ACC112 (cell line): ENCODE measurements around the gene ZNF883.
"Not testable (repeated sequence)": the region's sequence is repeated elsewhere in the genome, so short reads cannot be mapped to it uniquely, and the experiment has no call there.

Experiments
- H2AFZ ChIP-seq: fragments of 200-600 bp; sonication (generic); one replicate; pipeline ENCODE4 v1.6.0; 2017; ENCODE audit warnings: antibody characterized with exemption, low read length; ENCODE audit not compliant: unreplicated experiment
- H3K27ac ChIP-seq: fragments of 200-600 bp; sonication (generic); 2 replicates; pipeline ENCODE4 v1.5.1; 2014; ENCODE audit warnings: low read depth, mild to moderate bottlenecking, antibody characterized with exemption, low read length, moderate library complexity
- H3K27me3 ChIP-seq: fragments of 200-600 bp; sonication (generic); 2 replicates; pipeline ENCODE4 v1.6.1; 2014; ENCODE audit warnings: mild to moderate bottlenecking, antibody characterized with exemption, low read length, moderate library complexity, mixed read lengths; ENCODE audit not compliant: insufficient read depth
- H3K36me3 ChIP-seq: fragments of 200-600 bp; sonication (generic); 2 replicates; pipeline ENCODE4 v1.6.1; 2016; ENCODE audit warnings: mild to moderate bottlenecking, antibody characterized with exemption, low read length, moderate library complexity, mixed read lengths; ENCODE audit not compliant: insufficient read depth
- H3K4me1 ChIP-seq: fragments of 200-600 bp; sonication (generic); one replicate; pipeline ENCODE4 v1.6.1; 2016; ENCODE audit warnings: low read length, mixed read lengths; ENCODE audit not compliant: insufficient read depth, unreplicated experiment, control insufficient read depth
- H3K4me3 ChIP-seq: fragments of 200-600 bp; sonication (generic); 2 replicates; pipeline ENCODE4 v1.5.1; 2014; ENCODE audit warnings: mild to moderate bottlenecking, low read depth, low read length
- H3K79me2 ChIP-seq: fragments of 200-600 bp; sonication (generic); one replicate; pipeline ENCODE4 v1.6.0; 2016; ENCODE audit warnings: low read length; ENCODE audit not compliant: control insufficient read depth, unreplicated experiment, insufficient read depth

ZNF883 gene

DNA sequence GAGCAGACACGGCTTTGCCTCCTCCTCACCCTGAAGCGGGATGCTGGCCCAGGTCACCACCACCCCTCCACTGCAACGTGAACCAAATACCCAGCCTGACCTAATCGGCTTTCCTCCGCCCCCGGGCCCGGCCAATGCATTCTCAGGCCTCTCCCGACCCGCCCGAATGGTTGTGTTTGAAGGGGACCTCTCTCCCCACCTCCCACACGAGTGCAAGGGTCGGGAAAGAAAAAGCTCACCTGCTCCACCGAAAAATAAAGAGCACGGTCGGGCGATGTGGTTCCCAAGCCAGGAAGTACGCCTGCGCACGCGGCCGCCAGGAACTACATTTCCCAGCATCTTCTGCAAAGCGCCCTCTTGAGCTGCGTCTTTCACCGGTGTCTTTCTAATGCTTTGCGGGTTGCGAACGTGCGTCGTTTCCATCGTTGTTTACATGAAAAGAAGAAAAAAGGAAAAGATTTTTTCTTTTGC lies at the start of gene ZNF883:
ZNF883 (minus strand) TSS at position 282 of the 471 bp plus-strand sequence.
- Histone ChIP-seq H3K27me3 (no peaks in the 10 kb centered on the region; the same call in 1 of the 2 replicates), H3K4me3 (peak within 1 kb of the TSS; percentile 88)

DNA sequence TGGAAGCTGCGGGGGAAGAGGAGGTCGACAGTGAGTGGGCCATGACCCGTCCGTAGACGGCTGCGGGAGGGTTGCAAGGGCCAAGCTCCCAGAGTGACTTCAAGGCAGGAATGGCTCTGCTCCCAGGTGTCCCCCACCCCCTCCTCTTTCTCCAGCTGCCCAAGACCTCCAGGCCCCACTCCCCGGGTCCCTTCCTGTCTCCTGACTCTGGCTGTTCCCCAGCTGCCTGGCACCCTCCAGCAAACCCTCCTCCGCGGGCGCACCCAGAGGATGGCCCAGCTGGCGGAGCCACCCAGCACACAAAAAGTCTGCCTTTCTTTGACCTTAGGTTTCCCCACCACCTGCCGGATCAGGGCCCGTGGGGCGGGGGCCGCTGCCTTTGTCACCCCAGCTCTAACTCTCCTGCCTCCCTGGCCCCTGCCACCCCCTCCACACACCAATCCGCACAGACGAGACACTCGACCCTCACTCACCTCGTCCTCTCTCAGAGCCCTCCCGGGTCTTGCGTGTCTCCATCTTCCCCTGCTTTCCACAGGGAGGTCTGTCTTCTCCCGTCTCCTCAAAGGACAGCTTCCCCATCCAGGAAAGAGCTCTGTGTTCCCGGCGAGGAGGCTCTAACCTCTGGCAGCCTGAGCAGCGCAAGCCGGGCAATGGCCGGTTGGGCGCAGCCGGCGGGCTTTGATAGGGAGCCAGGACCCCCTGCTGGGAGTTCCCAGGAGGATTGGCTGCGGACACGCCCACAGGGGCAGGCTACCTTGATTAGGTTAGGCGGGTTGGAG lies 49.3 kb upstream of the ZNF883 start:
- not testable (repeated sequence) for H3K4me1 ChIP-seq, H3K36me3 ChIP-seq, H2AFZ ChIP-seq, H3K27ac ChIP-seq, H3K4me3 ChIP-seq, H3K79me2 ChIP-seq
- peaks cover 31% of the 10 kb centered on the region for H3K27me3 ChIP-seq

More for the DNA sequence above, at the start of gene ZNF883:
- Histone ChIP-seq H3K4me1 (no peaks in the 10 kb centered on the region), H3K36me3 (peaks cover 10% of the 10 kb centered on the region), H3K27ac (no peak within 1 kb of the TSS), H3K79me2 (peaks cover 3% of the 10 kb centered on the region), H2AFZ (peak within 1 kb of the TSS; percentile 93)

DNA sequence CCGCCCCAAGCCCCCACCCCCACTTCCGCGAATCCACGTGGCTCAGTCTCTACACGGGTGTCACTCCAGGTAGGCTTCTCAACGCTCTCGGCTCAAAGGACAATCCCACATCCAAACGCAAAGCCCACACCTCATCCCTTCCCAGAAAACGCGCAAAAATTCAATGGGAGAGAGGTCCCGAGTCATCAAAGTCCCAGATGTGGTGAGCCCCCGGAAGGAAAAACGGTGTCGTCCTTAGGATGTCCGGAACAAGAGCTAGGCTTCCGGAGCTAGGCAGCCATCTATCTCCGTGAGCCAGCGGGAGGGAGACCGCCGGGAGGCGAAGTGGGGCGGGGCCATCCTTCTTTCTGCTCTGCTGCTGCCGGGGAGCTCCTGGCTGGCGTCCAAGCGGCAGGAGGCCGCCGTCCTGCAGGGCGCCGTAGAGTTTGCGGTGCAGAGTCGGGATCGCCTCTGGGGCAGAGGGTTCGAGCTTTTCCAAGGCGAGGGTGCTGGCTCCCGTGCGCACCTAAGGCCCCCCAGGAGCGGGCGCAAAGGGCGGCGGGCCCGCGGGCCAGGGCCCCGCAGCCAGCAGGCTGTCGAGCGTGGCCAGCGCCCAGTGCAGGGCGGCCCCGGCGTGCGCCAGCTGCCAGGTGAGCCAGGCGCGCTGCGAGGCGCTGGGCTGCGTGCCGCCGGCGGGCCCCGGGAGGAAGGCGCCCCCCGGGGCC lies 47.7 kb upstream of the ZNF883 start:
- H3K4me1 ChIP-seq, H3K27ac ChIP-seq, H3K79me2 ChIP-seq, H2AFZ ChIP-seq, H3K36me3 ChIP-seq: not testable (repeated sequence)
- Histone ChIP-seq H3K27me3 (peaks cover 31% of the 10 kb centered on the region), H3K4me3 (0 out of 2 replicates have a peak overlapping the region, but pooled peaks have one; percentile 35)

DNA sequence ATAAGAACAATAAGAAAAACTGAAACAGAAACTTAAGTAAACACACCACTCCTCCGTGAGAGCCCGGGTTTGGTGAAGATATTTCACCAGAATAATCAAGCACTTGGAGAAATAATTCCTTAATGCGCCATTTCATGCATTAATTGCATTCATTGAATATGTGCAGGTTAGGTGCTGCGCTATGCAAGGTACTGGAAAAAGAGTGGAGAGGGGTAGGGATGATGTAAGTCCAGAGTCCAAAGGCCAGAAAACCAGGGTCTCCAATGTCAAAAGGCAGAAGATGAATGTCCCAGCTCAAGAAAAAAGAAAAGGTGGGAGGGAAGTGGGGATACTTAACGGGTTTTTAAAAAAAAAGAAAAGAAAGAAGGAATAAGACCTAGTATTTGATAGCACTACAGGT lies 45.2 kb upstream of the ZNF883 start:
- Histone ChIP-seq H3K79me2 (peaks cover 5% of the 10 kb centered on the region), H3K27ac (peak overlapping the region; percentile 64), H3K4me1 (peaks cover 2% of the 10 kb centered on the region), H2AFZ (peak overlapping the region; percentile 96), H3K4me3 (peak overlapping the region; percentile 91), H3K36me3 (no peaks in the 10 kb centered on the region; the same call in 1 of the 2 replicates), H3K27me3 (peaks cover 21% of the 10 kb centered on the region)

DNA sequence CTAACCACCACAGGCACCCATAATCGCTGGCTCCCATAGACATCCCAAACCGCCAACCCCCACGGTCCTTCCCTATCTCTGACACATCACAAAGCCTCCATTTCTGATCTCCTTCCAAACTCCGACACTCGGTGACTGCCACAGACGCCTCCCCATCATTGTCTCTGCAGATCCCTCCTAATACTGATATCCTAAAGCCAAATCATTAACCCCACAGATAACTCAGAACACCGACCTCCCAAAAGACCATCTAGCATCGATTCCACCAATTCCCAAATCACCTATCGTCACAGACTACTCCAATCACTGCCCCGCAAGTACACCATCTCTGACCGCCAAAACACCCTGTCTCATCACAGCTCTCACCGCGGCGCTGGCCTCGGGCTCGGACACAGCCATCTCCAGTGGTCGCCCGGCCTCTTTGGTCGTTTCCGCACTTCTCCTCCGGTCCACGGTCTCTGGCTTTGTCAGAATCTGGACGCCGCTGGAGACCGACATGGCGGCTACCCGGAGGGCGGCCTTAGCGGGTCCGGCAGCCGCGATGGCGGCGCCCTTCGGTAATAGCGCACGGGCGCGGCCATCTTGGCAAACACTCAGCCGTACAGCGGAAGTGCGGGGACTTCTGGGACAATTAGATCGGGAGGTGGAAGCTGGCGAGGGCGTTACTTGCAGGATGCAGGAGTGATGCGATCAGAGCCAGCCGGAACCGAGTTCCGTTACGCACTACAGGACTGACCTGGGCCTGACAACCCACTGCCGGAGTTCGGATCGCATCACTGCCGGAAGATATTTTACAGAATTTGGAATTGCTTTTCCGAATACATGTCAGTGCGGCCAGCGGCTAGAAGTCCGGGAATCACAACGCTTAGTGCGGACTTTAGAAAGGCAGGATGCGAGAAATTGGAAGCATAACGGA lies 44.5 kb upstream of the ZNF883 start, which contains the start of gene ZFP37:
ZFP37 (minus strand) TSS at position 534 of the 916 bp plus-strand sequence; CDS start at position 498, 36 bp downstream.
- H3K79me2 ChIP-seq = peaks cover 5% of the 10 kb centered on the region
- H2AFZ ChIP-seq = peak within 1 kb of the TSS; percentile 96
- H3K36me3 ChIP-seq = no peaks in the 10 kb centered on the region; the same call in 1 of the 2 replicates
- peak within 1 kb of the TSS; percentile 64 for H3K27ac ChIP-seq
- H3K4me1 ChIP-seq = peaks cover 2% of the 10 kb centered on the region
- H3K27me3 ChIP-seq = peaks cover 16% of the 10 kb centered on the region
- peak within 1 kb of the TSS; percentile 91 for H3K4me3 ChIP-seq

GRCh38 chr9:113042884-113043657 lies 31.1 kb upstream of the ZNF883 start:
- Histone ChIP-seq H3K4me3 (no peak overlapping the region), H3K36me3 (peaks cover 54% of the 10 kb centered on the region), H3K4me1 (no peaks in the 10 kb centered on the region), H2AFZ (no peak overlapping the region), H3K27ac (no peak overlapping the region), H3K27me3 (no peaks in the 10 kb centered on the region), H3K79me2 (no peaks in the 10 kb centered on the region)

DNA sequence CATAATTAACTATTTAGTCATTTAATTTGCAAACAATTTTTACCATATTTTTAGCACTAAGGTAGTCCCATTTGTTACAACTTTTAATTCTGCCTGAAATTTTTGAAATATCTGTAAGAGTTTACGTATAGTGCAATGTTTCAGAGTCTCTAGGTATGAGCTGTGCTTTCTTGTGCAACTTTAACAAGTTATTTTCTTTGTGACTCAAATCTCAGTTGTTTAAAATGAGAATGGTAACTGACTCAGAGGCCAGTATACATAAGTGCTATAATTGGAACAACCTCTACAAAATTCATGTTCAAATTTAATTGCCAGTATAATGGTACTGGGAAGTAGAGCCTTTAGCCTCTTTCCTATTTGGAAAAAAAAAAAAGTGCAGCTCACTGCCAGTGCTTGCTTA lies 14.2 kb upstream of the ZNF883 start:
- no peak overlapping the region for H2AFZ ChIP-seq

DNA sequence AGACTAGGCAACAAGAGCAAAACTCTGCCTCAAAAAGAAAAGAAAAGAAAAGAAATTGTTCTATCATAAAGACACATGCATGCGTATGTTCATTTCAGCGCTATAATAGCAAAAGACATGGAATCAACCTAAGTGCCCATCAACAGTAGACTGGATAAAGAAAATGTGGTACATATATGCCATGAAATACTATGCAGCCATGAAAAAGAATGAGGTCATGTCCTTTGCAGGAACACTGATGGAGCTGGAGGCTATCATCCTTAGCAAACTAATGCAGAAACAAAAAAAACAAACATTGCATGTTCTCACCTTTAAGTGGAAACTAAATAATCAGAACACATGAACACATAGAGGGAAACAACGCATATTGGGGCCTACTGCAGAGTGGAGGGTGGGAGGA lies 6.3 kb upstream of the ZNF883 start:
- H3K27me3 ChIP-seq = no peaks in the 10 kb centered on the region; the same call in 1 of the 2 replicates
- H3K36me3 ChIP-seq = no peaks in the 10 kb centered on the region

More for the DNA sequence above, 14.2 kb upstream of the ZNF883 start:
- Histone ChIP-seq H3K27me3 (peaks cover 3% of the 10 kb centered on the region; the same call in 1 of the 2 replicates), H3K36me3 (no peaks in the 10 kb centered on the region), H3K4me3 (no peak overlapping the region), H3K79me2 (no peaks in the 10 kb centered on the region), H3K4me1 (peaks cover 3% of the 10 kb centered on the region), H3K27ac (no peak overlapping the region)

DNA sequence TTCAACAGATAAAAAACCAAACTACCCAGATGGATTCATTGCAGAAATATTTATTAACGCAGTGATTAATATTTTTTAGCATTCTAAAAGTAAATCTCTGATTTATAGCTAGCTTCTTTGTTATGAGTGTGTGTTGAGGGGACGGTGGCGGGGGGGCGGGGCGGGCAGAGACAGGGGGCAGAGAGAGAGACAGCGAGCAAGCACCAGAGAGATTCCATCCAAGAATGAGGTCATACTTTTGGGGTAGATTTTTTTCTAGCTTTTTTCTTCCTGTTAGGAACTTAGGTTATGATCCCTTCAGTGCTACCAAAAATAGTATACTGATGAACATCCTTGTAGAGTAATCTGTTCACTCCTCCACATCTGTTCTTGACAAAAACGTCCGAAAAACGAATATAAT lies 500 bp upstream of the ZNF883 start:
- no peak overlapping the region for H3K27ac ChIP-seq
- H3K4me3 ChIP-seq = peak overlapping the region; percentile 88
- H3K4me1 ChIP-seq = no peaks in the 10 kb centered on the region
- no peaks in the 10 kb centered on the region; the same call in 1 of the 2 replicates for H3K27me3 ChIP-seq
- H2AFZ ChIP-seq = peak overlapping the region; percentile 74
- peaks cover 9% of the 10 kb centered on the region for H3K36me3 ChIP-seq
- peaks cover 3% of the 10 kb centered on the region for H3K79me2 ChIP-seq

More for the DNA sequence above, 6.3 kb upstream of the ZNF883 start:
- no peaks in the 10 kb centered on the region for H3K4me1 ChIP-seq
- no peak overlapping the region for H2AFZ ChIP-seq
- no peak overlapping the region for H3K4me3 ChIP-seq
- H3K27ac ChIP-seq = no peak overlapping the region
- H3K79me2 ChIP-seq = no peaks in the 10 kb centered on the region
